ENCODE measurements around the gene PPP2R1A.

The PPP2R1A gene

GRCh38 chr19:52224211-52224610 is 34.4 kb downstream of the PPP2R1A start:
- Histone ChIP-seq H3K4me2 (ENCODE audit: low read depth, low read length) (no peak overlapping the region), H2AFZ (ENCODE audit: low read length) (no peak overlapping the region), H3K27ac (ENCODE audit: low read length) (no peak overlapping the region), H3K9me2 (replicated peaks; ENCODE audit: insufficient read depth, low read length) (no peaks in the 10 kb centered on the region), H3K4me3 (ENCODE audit: low read length) (no peak overlapping the region), H3K79me2 (ENCODE audit: low read length) (no peaks in the 10 kb centered on the region), H4K20me1 (ENCODE audit: insufficient read depth, low read length) (no peaks in the 10 kb centered on the region), H3F3A (ENCODE audit: insufficient read depth, low read length) (no peaks in the 10 kb centered on the region), H3K36me3 (replicated peaks; ENCODE audit: insufficient read depth, low read length) (peaks cover 46% of the 10 kb centered on the region), H3K4me1 (ENCODE audit: low read length) (no peaks in the 10 kb centered on the region), H3K9me3 (replicated peaks; ENCODE audit: insufficient read depth, low read length) (no peaks in the 10 kb centered on the region), H3K27me3 (replicated peaks; ENCODE audit: insufficient read depth, low read length) (no peaks in the 10 kb centered on the region), H3K9ac (ENCODE audit: low read length) (no peak overlapping the region)
- TF ChIP-seq CTCF (IDR thresholded peaks at IDR 0.05; ENCODE audit: low read length) (no peak), EZH2 (optimal IDR thresholded peaks at IDR 0.05; ENCODE audit: low read depth, low read length) (no peak), EZH2phosphoT487 (IDR thresholded peaks at IDR 0.05; ENCODE audit: low read length) (no peak)
- DNase-seq, result no peak

DNA sequence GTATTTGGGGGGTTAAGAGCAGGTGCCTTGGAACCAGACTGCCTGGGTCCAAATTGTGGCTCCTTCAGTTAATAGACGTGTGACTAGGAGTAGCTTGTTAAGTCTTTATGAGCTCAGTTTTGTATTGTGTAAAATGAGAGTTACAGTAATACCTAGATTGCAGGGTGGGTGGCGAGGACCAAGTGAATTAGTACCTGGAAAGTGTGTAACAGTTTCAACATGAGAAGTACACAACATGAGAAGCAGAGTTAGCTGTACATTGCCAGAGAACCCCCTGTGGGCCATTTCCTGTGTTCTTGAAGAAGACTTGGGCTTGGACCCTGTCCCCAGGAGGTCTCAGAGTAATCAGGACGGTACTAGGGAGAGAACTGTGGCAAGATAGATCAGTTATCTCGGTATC is 36.8 kb downstream of the PPP2R1A start:
- no peak overlapping the region for H3K27ac ChIP-seq (ENCODE audit: low read length)

DNA sequence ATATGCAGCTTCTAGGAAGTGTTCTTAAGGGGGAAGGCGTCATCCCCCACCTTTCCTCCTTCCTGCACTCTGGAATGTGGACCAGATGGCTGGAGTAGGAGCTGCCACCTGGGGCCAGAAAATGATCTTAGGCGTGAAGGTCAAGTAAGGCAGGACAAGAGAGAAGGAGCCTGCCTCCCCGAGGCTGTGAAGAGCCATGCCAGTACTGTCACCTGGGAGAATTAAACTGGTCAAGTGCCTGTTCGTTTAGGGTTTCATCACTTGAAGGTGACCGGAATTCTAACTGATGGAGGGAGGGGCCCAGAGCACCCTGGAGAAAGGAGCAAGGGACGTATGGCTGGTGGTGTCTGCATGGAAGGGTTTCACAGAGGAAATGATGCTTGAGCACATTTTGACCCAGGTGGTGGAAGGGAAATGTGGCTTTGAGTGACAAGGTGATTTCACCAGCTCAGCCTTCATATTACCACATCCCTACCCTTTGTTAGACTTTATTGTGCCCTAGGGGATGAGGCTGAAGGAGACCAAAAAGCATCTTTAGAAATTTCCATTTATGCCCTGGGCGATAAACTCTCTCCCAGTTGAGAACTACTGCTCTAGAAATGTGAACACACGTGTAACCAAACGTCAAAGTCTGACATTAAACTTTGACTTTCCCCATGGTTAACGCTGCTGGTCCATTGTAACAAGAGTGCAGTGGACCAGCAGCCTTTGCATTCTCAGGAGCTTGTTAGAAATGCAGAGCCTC is 37.5 kb downstream of the PPP2R1A start:
- H3K9me2 ChIP-seq (replicated peaks; ENCODE audit: insufficient read depth, low read length), result no peaks in the 10 kb centered on the region
- H3K9ac ChIP-seq (ENCODE audit: low read length), result no peak overlapping the region
- no peaks in the 10 kb centered on the region for H3K27me3 ChIP-seq (replicated peaks; ENCODE audit: insufficient read depth, low read length)
- no peak for DNase-seq
- peaks cover 27% of the 10 kb centered on the region for H3K36me3 ChIP-seq (replicated peaks; ENCODE audit: insufficient read depth, low read length)
- H3K4me1 ChIP-seq (ENCODE audit: low read length), result no peaks in the 10 kb centered on the region
- H3K4me2 ChIP-seq (ENCODE audit: low read depth, low read length), result no peak overlapping the region
- no peaks in the 10 kb centered on the region for H4K20me1 ChIP-seq (ENCODE audit: insufficient read depth, low read length)
- H3F3A ChIP-seq (ENCODE audit: insufficient read depth, low read length), result no peaks in the 10 kb centered on the region
- no peak overlapping the region for H3K4me3 ChIP-seq (ENCODE audit: low read length)
- H3K79me2 ChIP-seq (ENCODE audit: low read length), result no peaks in the 10 kb centered on the region
- H3K27ac ChIP-seq (ENCODE audit: low read length), result no peak overlapping the region
- H3K9me3 ChIP-seq (replicated peaks; ENCODE audit: insufficient read depth, low read length), result no peaks in the 10 kb centered on the region
- TF ChIP-seq EZH2 (optimal IDR thresholded peaks at IDR 0.05; ENCODE audit: low read depth, low read length) (no peak), CTCF (IDR thresholded peaks at IDR 0.05; ENCODE audit: low read length) (no peak), EZH2phosphoT487 (IDR thresholded peaks at IDR 0.05; ENCODE audit: low read length) (no peak)
- H2AFZ ChIP-seq (ENCODE audit: low read length), result no peak overlapping the region

More for the DNA sequence above, 36.8 kb downstream of the PPP2R1A start:
- Histone ChIP-seq H3K27me3 (replicated peaks; ENCODE audit: insufficient read depth, low read length) (no peaks in the 10 kb centered on the region), H4K20me1 (ENCODE audit: insufficient read depth, low read length) (no peaks in the 10 kb centered on the region), H2AFZ (ENCODE audit: low read length) (no peak overlapping the region), H3K9me3 (replicated peaks; ENCODE audit: insufficient read depth, low read length) (no peaks in the 10 kb centered on the region), H3K4me3 (ENCODE audit: low read length) (no peak overlapping the region), H3F3A (ENCODE audit: insufficient read depth, low read length) (no peaks in the 10 kb centered on the region), H3K4me1 (ENCODE audit: low read length) (no peaks in the 10 kb centered on the region), H3K4me2 (ENCODE audit: low read depth, low read length) (no peak overlapping the region), H3K9me2 (replicated peaks; ENCODE audit: insufficient read depth, low read length) (no peaks in the 10 kb centered on the region), H3K79me2 (ENCODE audit: low read length) (no peaks in the 10 kb centered on the region), H3K9ac (ENCODE audit: low read length) (no peak overlapping the region), H3K36me3 (replicated peaks; ENCODE audit: insufficient read depth, low read length) (peaks cover 31% of the 10 kb centered on the region)
- no peak for DNase-seq
- TF ChIP-seq CTCF (IDR thresholded peaks at IDR 0.05; ENCODE audit: low read length), result no peak
- no peak for TF ChIP-seq EZH2phosphoT487 (IDR thresholded peaks at IDR 0.05; ENCODE audit: low read length)
- TF ChIP-seq EZH2 (optimal IDR thresholded peaks at IDR 0.05; ENCODE audit: low read depth, low read length), result no peak
